HEK293T (cell line): ENCODE results near the gene EXOC4.

ENCODE experiments used
- BHLHE40 ChIP-seq: fragments of 450-650 bp; IDR thresholded peaks from 2 replicates; pipeline ENCODE4 v1.6.1; 2016; ENCODE audit warnings: mild to moderate bottlenecking, moderate library complexity, borderline replicate concordance
- SP1 ChIP-seq: fragments of 450-650 bp; IDR thresholded peaks from 2 replicates; pipeline ENCODE4 v1.6.1; 2017

DNA sequence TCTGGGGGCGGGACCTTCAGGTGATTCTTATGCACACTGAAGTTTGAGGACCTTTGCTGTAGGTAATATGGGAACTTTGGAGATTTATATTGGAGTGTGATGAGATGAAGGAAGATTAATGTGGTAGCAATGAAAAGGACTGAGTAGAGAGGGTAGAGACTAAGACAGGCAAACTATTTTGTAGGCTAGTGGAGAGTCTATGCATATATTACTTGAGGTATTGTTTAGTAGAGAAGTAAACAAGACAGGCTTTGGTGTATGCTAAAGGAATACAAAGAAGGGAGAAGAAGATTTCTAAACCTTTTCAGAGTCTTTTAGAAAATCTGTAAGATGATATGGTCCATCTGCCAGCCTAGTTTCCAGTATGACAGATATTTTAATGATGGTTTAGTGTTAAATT lies 129.1 kb downstream of the EXOC4 start:
- no peak for TF ChIP-seq SP1
- no peak for TF ChIP-seq BHLHE40
